ENCODE results near the gene MTA3.

DNA sequence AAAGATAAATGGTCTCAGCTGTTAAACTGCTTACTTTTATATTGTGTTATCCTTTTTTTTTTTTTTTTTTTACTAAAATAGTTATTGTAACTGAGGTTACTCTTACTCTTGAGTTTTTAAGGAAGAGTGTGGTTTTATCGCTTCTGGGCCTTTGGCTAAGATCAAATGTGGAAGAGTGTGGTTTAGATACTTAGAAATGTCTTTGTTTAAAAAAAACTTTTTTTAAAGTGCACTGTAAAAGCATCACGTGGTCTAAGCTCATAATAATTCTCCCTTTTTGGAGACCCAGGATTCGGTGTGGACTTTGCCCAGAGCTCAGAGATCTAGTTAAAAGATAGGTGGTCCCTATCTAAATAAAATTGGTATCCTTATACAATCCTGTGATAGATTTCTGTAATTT lies 207.4 kb downstream of the MTA3 start:
- TF ChIP-seq POLR2AphosphoS5 (IDR thresholded peaks at IDR 0.05) (no peak), POLR2A (IDR thresholded peaks at IDR 0.05) (no peak)
- TF ChIP-seq, protein P1, sequence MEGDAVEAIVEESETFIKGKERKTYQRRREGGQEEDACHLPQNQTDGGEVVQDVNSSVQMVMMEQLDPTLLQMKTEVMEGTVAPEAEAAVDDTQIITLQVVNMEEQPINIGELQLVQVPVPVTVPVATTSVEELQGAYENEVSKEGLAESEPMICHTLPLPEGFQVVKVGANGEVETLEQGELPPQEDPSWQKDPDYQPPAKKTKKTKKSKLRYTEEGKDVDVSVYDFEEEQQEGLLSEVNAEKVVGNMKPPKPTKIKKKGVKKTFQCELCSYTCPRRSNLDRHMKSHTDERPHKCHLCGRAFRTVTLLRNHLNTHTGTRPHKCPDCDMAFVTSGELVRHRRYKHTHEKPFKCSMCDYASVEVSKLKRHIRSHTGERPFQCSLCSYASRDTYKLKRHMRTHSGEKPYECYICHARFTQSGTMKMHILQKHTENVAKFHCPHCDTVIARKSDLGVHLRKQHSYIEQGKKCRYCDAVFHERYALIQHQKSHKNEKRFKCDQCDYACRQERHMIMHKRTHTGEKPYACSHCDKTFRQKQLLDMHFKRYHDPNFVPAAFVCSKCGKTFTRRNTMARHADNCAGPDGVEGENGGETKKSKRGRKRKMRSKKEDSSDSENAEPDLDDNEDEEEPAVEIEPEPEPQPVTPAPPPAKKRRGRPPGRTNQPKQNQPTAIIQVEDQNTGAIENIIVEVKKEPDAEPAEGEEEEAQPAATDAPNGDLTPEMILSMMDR (IDR thresholded peaks at IDR 0.05): no peak

All from breast epithelium (tissue), 3 donors.